GM21447 (cell line): ENCODE results near the gene IPMK.
"Not testable (repeated sequence)": the region's sequence is repeated elsewhere in the genome, so short reads cannot be mapped to it uniquely, and the experiment has no call there.

ENCODE experiments used
- ATAC-seq: cut with Tn5 transposase; IDR thresholded peaks from one replicate; pipeline ENCODE4 v1.9.1; 2021; ENCODE audit not compliant: unreplicated experiment

IPMK gene

DNA sequence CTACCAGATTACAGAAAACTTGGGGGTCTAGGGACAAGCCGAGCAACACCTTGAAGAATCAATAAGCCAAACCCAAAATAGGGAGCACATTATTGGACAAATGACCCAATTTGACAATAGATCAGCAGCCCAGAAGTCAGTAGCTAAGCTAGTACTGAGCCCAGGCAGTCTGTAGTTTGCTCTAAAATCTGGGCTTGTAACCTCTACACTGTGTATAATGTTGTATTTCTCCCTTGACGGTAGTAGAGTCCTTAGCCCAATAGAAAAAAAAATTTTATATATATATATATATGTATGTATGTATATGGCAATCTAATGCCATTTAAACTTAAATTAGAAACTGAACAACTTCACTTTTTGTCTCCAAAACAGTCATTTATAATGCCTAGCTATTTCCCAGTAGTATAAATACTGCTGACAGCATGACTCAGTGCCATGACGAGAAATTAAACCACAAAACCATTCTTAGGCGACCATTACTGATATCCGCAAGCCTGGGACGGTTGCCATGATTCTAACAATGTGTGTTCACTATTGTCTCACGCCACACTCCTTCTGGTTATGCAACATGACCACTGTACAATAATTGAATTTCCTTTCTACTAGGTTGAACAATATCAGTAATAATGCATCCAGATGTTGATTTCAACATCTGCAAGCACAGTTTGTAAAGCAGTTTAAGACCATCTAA lies 110.5 kb downstream of the IPMK start:
- no peak for ATAC-seq

DNA sequence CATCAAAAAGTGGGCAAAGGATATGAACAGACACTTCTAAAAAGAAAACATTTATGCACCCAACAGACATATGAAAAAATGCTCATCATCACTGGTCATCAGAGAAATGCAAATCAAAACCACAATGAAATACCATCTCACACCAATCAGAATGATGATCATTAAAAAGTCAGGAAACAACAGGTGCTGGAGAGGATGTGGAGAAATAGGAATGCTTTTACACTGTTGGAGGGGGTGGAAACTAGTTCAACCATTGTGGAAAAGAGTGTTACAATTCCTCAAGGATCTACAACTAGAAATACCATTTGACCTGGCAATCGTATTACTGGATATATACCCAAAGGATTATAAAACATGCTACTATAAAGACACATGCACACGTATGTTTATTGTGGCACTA lies 111.8 kb downstream of the IPMK start:
- ATAC-seq: not testable (repeated sequence)

DNA sequence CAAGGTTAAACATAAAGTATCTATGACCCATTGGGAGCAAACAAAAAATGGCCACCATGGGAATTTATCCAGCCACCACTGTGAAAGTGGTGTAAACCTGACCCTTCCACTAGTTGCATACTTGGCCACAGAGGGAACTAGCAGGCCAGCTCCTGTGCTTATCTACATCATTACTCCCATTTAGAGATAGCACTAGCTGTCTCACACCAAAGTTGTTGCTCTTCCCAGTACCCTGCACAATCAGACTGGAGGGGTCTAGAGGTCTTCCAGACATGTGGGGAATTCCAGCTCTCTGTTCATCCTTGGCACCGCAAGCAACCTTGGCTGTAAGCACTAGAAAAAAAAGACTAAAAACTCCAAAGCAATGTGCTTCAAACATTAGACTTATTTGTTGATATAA lies 113.9 kb downstream of the IPMK start:
- no peak for ATAC-seq

DNA sequence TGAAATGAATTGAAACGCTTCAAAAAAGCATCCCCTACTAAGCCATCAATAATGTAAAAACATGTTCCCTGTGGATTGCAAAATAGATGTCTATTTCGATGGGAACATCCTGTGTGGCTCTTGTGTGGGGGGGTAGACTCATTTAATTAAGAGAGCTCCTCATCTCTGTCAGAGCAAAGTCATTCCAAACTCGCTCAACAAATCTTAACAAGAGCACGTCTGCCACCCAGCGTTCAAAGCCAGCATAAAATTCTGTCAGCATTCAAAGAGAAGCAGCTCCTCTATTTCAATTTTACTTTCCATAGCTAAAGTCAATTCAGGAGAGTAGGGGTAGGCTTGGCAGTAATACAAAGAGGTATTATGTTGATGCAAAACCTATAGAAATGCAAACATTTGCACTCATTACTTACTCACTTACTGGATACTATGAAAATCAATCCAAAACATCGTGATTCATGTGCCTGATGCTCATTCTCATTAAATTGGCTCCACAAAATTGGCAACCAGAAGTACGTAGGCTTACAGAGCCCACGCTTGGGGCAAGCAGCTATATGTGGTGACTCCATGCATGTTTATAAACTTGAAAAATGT lies 114.9 kb downstream of the IPMK start:
- ATAC-seq: peak; percentile 51

DNA sequence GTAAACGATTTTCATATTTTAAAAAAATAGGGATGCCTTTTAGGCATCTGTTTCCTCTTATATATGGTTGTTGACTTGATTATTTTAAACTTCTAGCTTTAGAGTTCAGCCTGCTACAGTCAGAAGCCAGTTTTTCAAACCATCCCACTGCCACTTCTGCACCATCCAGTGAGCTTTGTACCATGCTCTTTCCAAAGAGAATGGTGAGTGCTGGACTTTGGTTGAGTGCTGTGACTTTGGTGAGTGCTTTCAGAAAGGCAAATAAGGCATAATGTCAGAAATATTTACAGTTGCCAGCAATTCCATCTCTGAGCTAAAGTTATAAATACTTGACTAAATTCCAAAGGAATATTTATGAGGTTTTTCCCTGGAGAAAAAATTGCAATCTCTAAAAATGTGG lies 117.4 kb downstream of the IPMK start:
- ATAC-seq: no peak

DNA sequence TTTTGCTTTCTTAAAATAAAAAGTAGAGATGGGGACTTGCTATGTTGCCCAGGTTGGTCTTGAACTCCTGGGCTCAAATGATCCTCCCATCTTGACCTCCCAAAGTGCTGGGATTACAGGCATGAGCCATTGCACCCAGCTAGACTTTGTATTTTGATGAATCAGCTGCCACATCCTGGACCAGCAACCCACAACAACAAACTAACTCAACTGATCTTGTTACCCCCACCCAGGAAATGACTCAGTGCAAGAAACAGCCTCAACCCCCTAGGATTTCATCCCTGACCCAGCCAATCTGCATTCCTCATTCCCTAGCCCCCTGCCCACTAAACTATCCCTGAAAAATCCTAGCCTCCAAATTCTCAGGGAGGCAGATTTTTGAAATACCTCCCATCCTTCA lies 123.8 kb downstream of the IPMK start:
- ATAC-seq: no peak
